Measurements from ENCODE around the gene PPP2CA. TPM values are rescaled to one million over a fixed set of nuclear protein-coding genes. Genes with fewer than 3 reads are reported as not detected.

Gene PPP2CA
- total and polyA plus RNA-seq, 10 of the 15 experiments (the other 5 are each of a cell fraction or from before 2014, with no cell fraction given), result 18.6 to 385 (median 134) TPM

DNA sequence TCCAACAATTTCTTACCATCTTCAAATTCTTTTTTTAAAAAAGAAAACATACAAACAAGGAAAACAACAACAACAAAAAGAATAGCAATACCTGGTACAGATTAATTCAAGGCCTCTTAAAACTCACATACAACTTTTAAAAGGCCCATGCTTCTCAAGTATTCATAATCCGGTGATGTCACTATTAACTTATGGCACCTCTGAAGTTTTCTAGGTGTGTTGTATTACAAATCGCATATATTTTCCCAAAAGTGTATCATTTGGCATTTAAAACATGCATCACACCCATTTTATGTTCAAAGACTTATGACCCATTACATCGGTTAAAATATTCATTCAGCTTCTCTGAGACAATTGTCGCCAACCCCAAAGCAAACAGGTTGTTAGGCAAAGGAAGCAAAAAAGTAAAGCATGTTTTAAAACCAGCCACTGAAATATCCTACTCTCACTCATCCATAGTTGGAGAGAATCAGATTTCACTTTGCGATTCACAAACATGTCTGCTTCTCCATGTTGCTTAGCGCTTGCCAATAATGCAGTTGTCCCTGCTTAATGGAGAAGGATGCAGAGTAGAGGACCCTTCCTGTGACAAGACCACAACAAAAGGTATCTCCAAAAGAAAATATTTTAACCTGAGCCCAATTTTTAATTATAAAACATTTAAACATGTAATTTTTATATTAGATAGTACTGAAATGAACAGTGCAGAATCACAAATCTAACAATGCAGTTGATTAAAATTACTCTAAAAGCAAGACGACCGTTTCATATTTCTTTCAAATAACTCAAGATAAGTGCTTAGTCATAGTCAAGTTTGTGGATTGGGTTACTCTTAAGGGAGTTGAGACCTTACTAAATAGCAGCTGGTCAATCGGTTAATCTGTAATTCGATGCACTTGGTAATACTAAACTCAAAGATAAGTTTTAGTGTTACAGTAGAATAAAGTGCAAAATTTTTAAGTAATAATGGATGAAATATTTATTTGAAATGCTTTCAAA, 50.7 kb downstream of the PPP2CA start:
- DNase-seq (ENCODE audit: low read depth, low spot score) (no peak), ATAC-seq (no peak), FAIRE-seq (peak; percentile 49)
- SMC1A ChIA-PET (ENCODE audit: uncharacterized antibody, unreplicated experiment), result interaction anchor here (0.6 to 1.7 kb wide), 8 partner anchors 8 to 530 kb away, joined by 3 to 5 read pairs (median 3); no protein-coding TSS in a partner anchor
- H3K27ac ChIP-seq (ENCODE audit: control insufficient read depth, insufficient read depth), result peak overlapping the region; percentile 89; the same call in 1 of the 2 replicates
- no peaks in the 10 kb centered on the region for H3K27me3 ChIP-seq (replicated peaks in 1 of 2; ENCODE audit: control insufficient read depth in 2 of 2, insufficient read depth in 2 of 2, low read length in 1 of 2)
- H2AFZ ChIP-seq (ENCODE audit: control insufficient read depth, low read depth, low read length), result no peak overlapping the region
- 32% methylated on average over 10 of the region's 10 CpGs for WGBS (ENCODE audit: insufficient coverage, insufficient replicate concordance, low lambda C conversion rate, missing lambda C conversion rate)
- peaks cover 3% of the 10 kb centered on the region for H3K4me1 ChIP-seq (ENCODE audit: control insufficient read depth, insufficient read depth, low read length)
- no peaks in the 10 kb centered on the region for H4K20me1 ChIP-seq (ENCODE audit: control insufficient read depth, insufficient read depth)
- H3K4me3 ChIP-seq, result peak overlapping the region; percentile 99
- POLR2A ChIA-PET, result interaction anchor here (0.9 to 1.4 kb wide), 7 partner anchors 18 to 412 kb away, joined by 3 to 6 read pairs (median 3); partner anchors contain the start of gene PPP2CA
- CTCF ChIA-PET, result interaction anchor here (1.0 to 1.8 kb wide), 3 partner anchors 11 to 135 kb away, joined by 3 to 5 read pairs (median 3); no protein-coding TSS in a partner anchor
- BruUV-seq (replicated peaks), result TSS peak; percentile 57
- H3K9ac ChIP-seq (ENCODE audit: control insufficient read depth, insufficient read depth, low read length), result peak overlapping the region; percentile 86
- in situ Hi-C loops (cut with MboI), result no loop called here
- no peaks in the 10 kb centered on the region for H3K9me3 ChIP-seq (replicated peaks; ENCODE audit: control insufficient read depth, insufficient read depth, low read length)
- RAD21 ChIA-PET (ENCODE audit: unreplicated experiment), result interaction anchor here (1.5 to 4.0 kb wide), 2 partner anchors 135 to 412 kb away, joined by 5 to 15 read pairs; no protein-coding TSS in a partner anchor
- H3K36me3 ChIP-seq (ENCODE audit: control insufficient read depth in 2 of 2, insufficient read depth in 2 of 2, low read length in 1 of 2), result peaks cover 3 to 6% of the 10 kb centered on the region in 2 experiments; a peak in 3 of 4 replicates
- peak overlapping the region; percentile 86 for H3K4me2 ChIP-seq (ENCODE audit: control insufficient read depth, insufficient read depth)
- intact Hi-C loops (cut with micrococcal nuclease; ENCODE audit: unreplicated experiment), result loop anchor here (5.0 kb wide), 1 partner anchor 197 kb away; the partner anchor contains the start of gene UBE2B
- peaks cover 47% of the 10 kb centered on the region for H3K79me2 ChIP-seq (ENCODE audit: control insufficient read depth, insufficient read depth, low read length)
- TF ChIP-seq, protein P1, sequence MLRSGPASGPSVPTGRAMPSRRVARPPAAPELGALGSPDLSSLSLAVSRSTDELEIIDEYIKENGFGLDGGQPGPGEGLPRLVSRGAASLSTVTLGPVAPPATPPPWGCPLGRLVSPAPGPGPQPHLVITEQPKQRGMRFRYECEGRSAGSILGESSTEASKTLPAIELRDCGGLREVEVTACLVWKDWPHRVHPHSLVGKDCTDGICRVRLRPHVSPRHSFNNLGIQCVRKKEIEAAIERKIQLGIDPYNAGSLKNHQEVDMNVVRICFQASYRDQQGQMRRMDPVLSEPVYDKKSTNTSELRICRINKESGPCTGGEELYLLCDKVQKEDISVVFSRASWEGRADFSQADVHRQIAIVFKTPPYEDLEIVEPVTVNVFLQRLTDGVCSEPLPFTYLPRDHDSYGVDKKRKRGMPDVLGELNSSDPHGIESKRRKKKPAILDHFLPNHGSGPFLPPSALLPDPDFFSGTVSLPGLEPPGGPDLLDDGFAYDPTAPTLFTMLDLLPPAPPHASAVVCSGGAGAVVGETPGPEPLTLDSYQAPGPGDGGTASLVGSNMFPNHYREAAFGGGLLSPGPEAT (IDR thresholded peaks at IDR 0.05; ENCODE audit: low read depth), result no peak
- peak; percentile 65 for TF ChIP-seq ATF7 (IDR thresholded peaks at IDR 0.05; ENCODE audit: low read depth)
- 0 out of 2 replicates have a peak, but pooled peaks have one; percentile 21 for TF ChIP-seq YY1 (IDR thresholded peaks at IDR 0.05; ENCODE audit: low read depth, low read length)
- no peak for TF ChIP-seq SMARCA5 (IDR thresholded peaks at IDR 0.05)

Data from GM12878 (cell line).